Measurements from ENCODE around the gene ACTMAP.

DNA sequence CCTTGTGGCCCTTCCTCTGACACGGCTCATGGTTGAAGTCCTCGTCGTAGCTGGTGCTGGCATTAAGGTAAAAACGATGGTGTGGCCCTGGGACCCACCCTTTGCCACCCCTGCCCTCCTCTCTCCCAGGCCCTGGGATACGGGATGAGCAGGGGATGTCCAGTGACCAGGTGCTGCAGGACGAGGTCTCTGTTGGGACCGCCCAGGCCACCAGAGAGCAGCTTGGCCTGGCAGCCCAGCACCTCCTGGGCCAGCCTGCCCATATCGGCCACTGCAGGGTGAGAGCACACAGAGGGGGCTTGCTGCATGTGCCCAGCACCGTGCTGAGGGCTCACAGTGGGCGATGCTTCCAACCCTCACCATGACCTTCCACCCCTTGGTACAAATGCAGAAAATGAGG is 6.4 kb downstream of the ACTMAP start:
- TF ChIP-seq, protein P1, sequence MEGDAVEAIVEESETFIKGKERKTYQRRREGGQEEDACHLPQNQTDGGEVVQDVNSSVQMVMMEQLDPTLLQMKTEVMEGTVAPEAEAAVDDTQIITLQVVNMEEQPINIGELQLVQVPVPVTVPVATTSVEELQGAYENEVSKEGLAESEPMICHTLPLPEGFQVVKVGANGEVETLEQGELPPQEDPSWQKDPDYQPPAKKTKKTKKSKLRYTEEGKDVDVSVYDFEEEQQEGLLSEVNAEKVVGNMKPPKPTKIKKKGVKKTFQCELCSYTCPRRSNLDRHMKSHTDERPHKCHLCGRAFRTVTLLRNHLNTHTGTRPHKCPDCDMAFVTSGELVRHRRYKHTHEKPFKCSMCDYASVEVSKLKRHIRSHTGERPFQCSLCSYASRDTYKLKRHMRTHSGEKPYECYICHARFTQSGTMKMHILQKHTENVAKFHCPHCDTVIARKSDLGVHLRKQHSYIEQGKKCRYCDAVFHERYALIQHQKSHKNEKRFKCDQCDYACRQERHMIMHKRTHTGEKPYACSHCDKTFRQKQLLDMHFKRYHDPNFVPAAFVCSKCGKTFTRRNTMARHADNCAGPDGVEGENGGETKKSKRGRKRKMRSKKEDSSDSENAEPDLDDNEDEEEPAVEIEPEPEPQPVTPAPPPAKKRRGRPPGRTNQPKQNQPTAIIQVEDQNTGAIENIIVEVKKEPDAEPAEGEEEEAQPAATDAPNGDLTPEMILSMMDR (IDR thresholded peaks at IDR 0.05; ENCODE audit: insufficient read depth, low read depth, low read length), result no peak
- TF ChIP-seq EZH2 (IDR thresholded peaks at IDR 0.05; ENCODE audit: insufficient read depth, low read length), result no peak

Measured in astrocyte (in vitro differentiated cells and primary cell).